Glutamatergic neuron (in vitro differentiated cells): ENCODE results near the gene KMO. TPM values are rescaled to one million over a fixed set of nuclear protein-coding genes. Genes with fewer than 3 reads are reported as not detected.
A peak's percentile ranks its signal among the peaks of the same experiment; 100 is the strongest.

Experiments
- DNase-seq: peaks from one replicate; pipeline ENCODE4 v3.0.0; 2022
- H3K27ac Mint-ChIP-seq: one replicate; pipeline ENCODE4 v1.8.0; 2020; ENCODE audit warnings: mild to moderate bottlenecking, mixed read lengths, inconsistent platforms; ENCODE audit not compliant: unreplicated experiment
- H3K27me3 Mint-ChIP-seq: one replicate; pipeline ENCODE4 v1.8.0; 2020; ENCODE audit warnings: mild to moderate bottlenecking, moderate library complexity, mixed read lengths, inconsistent platforms; ENCODE audit not compliant: unreplicated experiment
- H3K36me3 Mint-ChIP-seq: one replicate; pipeline ENCODE4 v1.8.0; 2020; ENCODE audit warnings: mild to moderate bottlenecking, mixed read lengths, inconsistent platforms; ENCODE audit not compliant: unreplicated experiment
- H3K4me1 Mint-ChIP-seq: one replicate; pipeline ENCODE4 v1.8.0; 2020; ENCODE audit warnings: mild to moderate bottlenecking, low read depth, mixed read lengths, inconsistent platforms; ENCODE audit not compliant: unreplicated experiment
- H3K4me3 Mint-ChIP-seq: one replicate; pipeline ENCODE4 v1.8.0; 2020; ENCODE audit warnings: mild to moderate bottlenecking, mixed read lengths, inconsistent platforms; ENCODE audit not compliant: unreplicated experiment
- H3K9me3 Mint-ChIP-seq: one replicate; pipeline ENCODE4 v1.8.0; 2020; ENCODE audit warnings: mild to moderate bottlenecking, moderate library complexity, mixed read lengths, inconsistent platforms; ENCODE audit not compliant: unreplicated experiment
- CTCF ChIP-seq: fragments of 200-600 bp; sonication (generic); IDR thresholded peaks from one replicate; pipeline ENCODE4 v1.5.0; 2021; ENCODE audit not compliant: partially characterized antibody, unreplicated experiment
- total RNA-seq: library from RNA; stranded (reverse); fragmentation: NEBNext Ultra II Directional; extraction: Animal tissue kit (Norgen Biotek cat#: 25700); gene quantifications from one replicate; pipeline ENCODE4 v1.2.1, GENCODE V29; 2021; ENCODE audit not compliant: unreplicated experiment

The KMO gene
- total RNA-seq, 1 donor from 2014 or later, result not detected

GRCh38 chr1:241636291-241636690 lies 104.1 kb downstream of the KMO start:
- Mint-ChIP-seq H3K27ac (no peak overlapping the region), H3K4me1 (peaks cover 15% of the 10 kb centered on the region), H3K4me3 (no peak overlapping the region), H3K9me3 (peaks cover 3% of the 10 kb centered on the region), H3K36me3 (peaks cover 13% of the 10 kb centered on the region), H3K27me3 (peaks cover 4% of the 10 kb centered on the region)
- no peak for DNase-seq
- no peak for TF ChIP-seq CTCF

GRCh38 chr1:241637046-241637590 lies 104.9 kb downstream of the KMO start:
- TF ChIP-seq CTCF, result no peak
- peaks cover 4% of the 10 kb centered on the region for H3K27me3 Mint-ChIP-seq
- H3K4me1 Mint-ChIP-seq, result peaks cover 15% of the 10 kb centered on the region
- no peak for DNase-seq
- H3K36me3 Mint-ChIP-seq, result peaks cover 13% of the 10 kb centered on the region
- peak overlapping the region; percentile 78 for H3K4me3 Mint-ChIP-seq
- no peak overlapping the region for H3K27ac Mint-ChIP-seq
- peaks cover 3% of the 10 kb centered on the region for H3K9me3 Mint-ChIP-seq

GRCh38 chr1:241637604-241638003 lies 105.4 kb downstream of the KMO start:
- Mint-ChIP-seq H3K4me3 (peak overlapping the region; percentile 78), H3K9me3 (peaks cover 3% of the 10 kb centered on the region), H3K4me1 (peaks cover 15% of the 10 kb centered on the region), H3K27me3 (peaks cover 4% of the 10 kb centered on the region), H3K36me3 (peaks cover 13% of the 10 kb centered on the region), H3K27ac (no peak overlapping the region)
- TF ChIP-seq CTCF, result no peak
- no peak for DNase-seq

GRCh38 chr1:241638099-241638682 lies 106.0 kb downstream of the KMO start:
- Mint-ChIP-seq H3K4me3 (peak overlapping the region; percentile 78), H3K36me3 (peaks cover 13% of the 10 kb centered on the region), H3K27ac (no peak overlapping the region), H3K27me3 (peaks cover 4% of the 10 kb centered on the region), H3K4me1 (peaks cover 15% of the 10 kb centered on the region), H3K9me3 (peaks cover 3% of the 10 kb centered on the region)
- no peak for TF ChIP-seq CTCF
- DNase-seq, result no peak

- H3K9me3 Mint-ChIP-seq, result peaks cover 3% of the 10 kb centered on the region
- peaks cover 15% of the 10 kb centered on the region for H3K4me1 Mint-ChIP-seq
- peaks cover 13% of the 10 kb centered on the region for H3K36me3 Mint-ChIP-seq
- H3K27ac Mint-ChIP-seq, result peak overlapping the region; percentile 10
- TF ChIP-seq CTCF, result no peak
- peak overlapping the region; percentile 79 for H3K4me3 Mint-ChIP-seq
- H3K27me3 Mint-ChIP-seq, result peaks cover 4% of the 10 kb centered on the region
- no peak for DNase-seq
Observed at GRCh38 chr1:241638909-241639622, 106.9 kb downstream of the KMO start.
